Measurements from ENCODE around the gene SNTB2. TPM values are rescaled to one million over a fixed set of nuclear protein-coding genes. Genes with fewer than 3 reads are reported as not detected.

Gene SNTB2
- polyA plus RNA-seq, 1 experiment = 50.5 TPM

- H3K27me3 ChIP-seq (ENCODE audit: control insufficient read depth, insufficient read depth, low read length) = no peaks in the 10 kb centered on the region
- H3K36me3 ChIP-seq (ENCODE audit: control insufficient read depth, insufficient read depth, low read length) = no peaks in the 10 kb centered on the region
- H3K4me3 ChIP-seq (ENCODE audit: low read depth, low read length) = no peak overlapping the region
- TF ChIP-seq CTCF (IDR thresholded peaks at IDR 0.05; ENCODE audit: insufficient read depth, low read depth, low read length) = no peak
- ChIA-PET POLR2A (no interaction called here), CTCF (no interaction called here)
- DNase-seq (ENCODE audit: low read depth) = no peak
Observed at GRCh38 chr16:69223882-69224281, 36.9 kb downstream of the SNTB2 start.

DNA sequence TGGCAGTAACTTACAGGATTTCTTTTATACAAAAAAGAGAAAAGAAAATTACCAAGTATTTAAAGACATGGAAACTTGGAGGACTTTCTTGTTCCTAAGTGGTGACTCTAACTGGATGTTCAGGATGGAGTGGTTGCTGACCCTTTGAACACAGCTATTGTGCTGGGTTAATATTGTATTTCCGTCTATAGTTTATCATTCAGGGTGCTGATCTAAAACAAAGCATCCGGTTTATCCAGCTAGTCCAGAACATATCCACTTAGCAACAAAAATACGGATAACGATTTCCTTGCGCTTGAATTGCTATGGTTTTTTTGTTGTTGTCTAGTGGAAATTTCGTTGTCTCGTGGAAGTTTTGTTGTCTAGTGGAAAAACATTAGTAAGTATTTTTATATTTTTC, 38.2 kb downstream of the SNTB2 start:
- Histone ChIP-seq H3K36me3 (ENCODE audit: control insufficient read depth, insufficient read depth, low read length) (no peaks in the 10 kb centered on the region), H3K4me3 (ENCODE audit: low read depth, low read length) (no peak overlapping the region), H3K27me3 (ENCODE audit: control insufficient read depth, insufficient read depth, low read length) (no peaks in the 10 kb centered on the region)
- POLR2A ChIA-PET = no interaction called here
- CTCF ChIA-PET = interaction anchor here (0.6 to 1.6 kb wide), 4 partner anchors 14 to 178 kb away, joined by 3 to 4 read pairs (median 4); no protein-coding TSS in a partner anchor
- no peak for DNase-seq (ENCODE audit: low read depth)
- TF ChIP-seq CTCF (IDR thresholded peaks at IDR 0.05; ENCODE audit: insufficient read depth, low read depth, low read length) = no peak

GRCh38 chr16:69233124-69233523, 46.2 kb downstream of the SNTB2 start:
- TF ChIP-seq CTCF (IDR thresholded peaks at IDR 0.05; ENCODE audit: insufficient read depth, low read depth, low read length) = no peak
- H3K27me3 ChIP-seq (ENCODE audit: control insufficient read depth, insufficient read depth, low read length) = no peaks in the 10 kb centered on the region
- H3K36me3 ChIP-seq (ENCODE audit: control insufficient read depth, insufficient read depth, low read length) = no peaks in the 10 kb centered on the region
- POLR2A ChIA-PET = no interaction called here
- no peak for DNase-seq (ENCODE audit: low read depth)
- CTCF ChIA-PET = no interaction called here
- no peak overlapping the region for H3K4me3 ChIP-seq (ENCODE audit: low read depth, low read length)

DNA sequence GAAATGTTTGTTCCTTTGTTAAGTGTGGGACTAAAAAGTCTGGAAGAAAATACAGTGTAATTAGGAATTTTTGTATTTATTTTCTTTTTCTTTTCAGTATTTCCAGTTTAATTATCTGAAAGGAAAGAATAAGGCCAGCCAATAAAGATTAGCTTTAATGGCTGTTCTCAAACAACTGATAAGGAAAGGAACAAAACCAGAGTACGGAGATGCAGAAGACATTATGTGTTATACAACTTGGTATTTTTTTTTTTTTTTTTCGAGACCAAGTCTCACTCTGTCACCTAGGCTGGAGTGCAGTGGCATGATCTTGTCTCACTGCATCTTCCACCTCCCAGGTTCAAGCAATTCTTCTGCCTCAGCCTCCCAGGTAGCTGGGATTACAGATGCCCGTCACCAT, 47.5 kb downstream of the SNTB2 start:
- CTCF ChIA-PET = interaction anchor here (1.0 kb wide), 1 partner anchor 17 kb away, joined by 3 read pairs; no protein-coding TSS in a partner anchor
- TF ChIP-seq CTCF (IDR thresholded peaks at IDR 0.05; ENCODE audit: insufficient read depth, low read depth, low read length) = no peak
- POLR2A ChIA-PET = no interaction called here
- Histone ChIP-seq H3K27me3 (ENCODE audit: control insufficient read depth, insufficient read depth, low read length) (no peaks in the 10 kb centered on the region), H3K36me3 (ENCODE audit: control insufficient read depth, insufficient read depth, low read length) (no peaks in the 10 kb centered on the region), H3K4me3 (ENCODE audit: low read depth, low read length) (no peak overlapping the region)
- DNase-seq (ENCODE audit: low read depth) = no peak

- CTCF ChIA-PET = no interaction called here
Observed at GRCh38 chr16:69236319-69236718, 49.4 kb downstream of the SNTB2 start.

More at GRCh38 chr16:69236319-69236718, 49.4 kb downstream of the SNTB2 start:
- no peak for DNase-seq (ENCODE audit: low read depth)
- no peak for TF ChIP-seq CTCF (IDR thresholded peaks at IDR 0.05; ENCODE audit: insufficient read depth, low read depth, low read length)
- Histone ChIP-seq H3K4me3 (ENCODE audit: low read depth, low read length) (no peak overlapping the region), H3K36me3 (ENCODE audit: control insufficient read depth, insufficient read depth, low read length) (no peaks in the 10 kb centered on the region), H3K27me3 (ENCODE audit: control insufficient read depth, insufficient read depth, low read length) (no peaks in the 10 kb centered on the region)
- POLR2A ChIA-PET = no interaction called here
